HG03342 (cell line): ENCODE results near the gene ZNF526.

Experiments used
- ATAC-seq: cut with Tn5 transposase; IDR thresholded peaks from one replicate; pipeline ENCODE4 v1.9.1; 2021; ENCODE audit warnings: mild to moderate bottlenecking, moderate library complexity; ENCODE audit not compliant: unreplicated experiment

Gene ZNF526

DNA sequence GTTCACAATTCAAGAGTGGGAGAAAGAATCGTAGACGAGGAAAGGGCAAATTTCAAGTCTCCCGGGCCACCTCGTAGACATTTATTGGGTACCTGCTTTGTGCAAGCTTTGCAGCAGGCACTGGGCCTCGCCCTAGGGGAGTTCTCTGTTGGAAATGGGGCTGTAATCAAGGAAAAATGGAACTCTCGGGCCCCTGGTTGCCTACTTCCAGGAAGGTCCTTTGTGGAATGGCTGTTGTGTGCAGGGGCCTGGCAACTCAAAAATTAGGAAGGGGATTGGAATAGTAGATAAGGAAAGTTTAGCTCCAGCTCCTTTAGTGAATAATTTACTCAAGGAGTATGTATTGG lies 612 bp downstream of the ZNF526 start:
- no peak for ATAC-seq

DNA sequence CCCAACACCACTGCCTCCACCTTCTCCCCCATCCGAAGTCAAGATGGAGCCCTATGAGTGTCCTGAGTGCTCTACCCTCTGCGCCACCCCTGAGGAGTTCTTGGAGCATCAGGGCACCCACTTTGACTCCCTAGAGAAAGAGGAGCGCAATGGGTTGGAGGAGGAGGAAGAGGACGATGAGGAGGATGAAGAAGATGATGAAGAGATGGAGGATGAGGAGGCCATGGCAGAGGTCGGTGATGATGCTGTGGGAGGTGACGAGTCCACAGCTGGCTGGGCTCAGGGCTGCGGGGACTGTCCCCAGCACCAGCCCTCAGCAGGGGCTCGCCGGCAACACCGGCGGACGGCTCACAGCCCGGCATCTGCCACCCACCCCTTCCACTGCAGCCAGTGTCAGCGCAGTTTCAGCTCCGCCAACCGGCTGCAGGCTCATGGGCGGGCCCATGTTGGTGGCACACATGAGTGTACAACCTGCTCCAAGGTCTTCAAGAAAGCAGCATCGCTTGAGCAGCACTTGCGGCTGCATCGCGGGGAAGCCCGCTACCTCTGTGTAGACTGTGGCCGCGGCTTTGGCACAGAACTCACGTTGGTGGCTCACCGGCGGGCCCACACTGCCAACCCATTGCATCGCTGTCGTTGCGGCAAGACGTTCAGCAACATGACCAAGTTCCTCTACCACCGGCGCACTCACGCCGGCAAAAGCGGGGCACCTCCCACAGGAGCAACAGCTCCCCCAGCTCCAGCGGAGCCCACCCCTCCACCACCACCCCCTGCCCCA lies 5.0 kb downstream of the ZNF526 start:
- no peak for ATAC-seq

DNA sequence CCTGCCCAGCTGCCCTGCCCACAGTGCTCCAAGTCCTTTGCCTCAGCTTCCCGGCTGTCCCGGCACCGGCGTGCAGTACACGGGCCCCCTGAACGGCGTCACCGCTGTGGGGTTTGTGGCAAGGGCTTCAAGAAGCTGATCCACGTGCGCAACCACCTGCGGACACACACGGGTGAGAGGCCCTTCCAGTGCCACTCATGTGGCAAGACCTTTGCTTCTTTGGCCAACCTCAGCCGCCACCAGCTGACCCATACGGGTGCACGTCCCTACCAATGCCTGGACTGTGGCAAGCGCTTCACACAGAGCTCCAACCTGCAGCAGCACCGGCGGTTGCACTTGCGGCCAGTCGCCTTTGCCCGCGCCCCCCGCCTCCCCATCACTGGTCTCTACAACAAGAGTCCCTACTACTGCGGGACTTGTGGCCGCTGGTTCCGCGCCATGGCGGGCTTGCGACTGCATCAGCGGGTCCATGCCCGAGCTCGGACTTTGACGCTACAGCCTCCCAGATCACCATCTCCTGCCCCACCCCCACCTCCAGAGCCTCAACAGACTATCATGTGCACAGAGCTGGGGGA lies 5.7 kb downstream of the ZNF526 start:
- ATAC-seq: no peak

DNA sequence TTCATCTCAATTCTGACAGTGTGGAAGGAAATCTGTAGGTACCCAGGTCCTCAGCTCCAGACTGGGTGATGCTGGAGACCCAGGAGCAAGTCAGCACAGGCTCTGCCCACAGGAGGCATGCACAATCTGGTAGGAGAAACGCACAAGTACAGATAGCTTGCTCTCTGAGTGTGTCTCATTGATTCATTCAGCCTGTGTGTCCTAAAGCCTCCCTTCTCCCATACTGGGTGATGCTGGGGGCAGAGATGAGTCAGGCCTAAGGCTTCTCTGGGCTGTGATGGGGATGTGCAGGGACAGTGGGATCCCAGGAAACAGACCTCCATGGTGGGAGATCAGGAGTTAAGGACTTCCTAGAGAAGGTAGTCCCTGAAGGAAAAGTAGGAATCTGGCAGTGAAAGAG lies 6.8 kb downstream of the ZNF526 start:
- no peak for ATAC-seq

DNA sequence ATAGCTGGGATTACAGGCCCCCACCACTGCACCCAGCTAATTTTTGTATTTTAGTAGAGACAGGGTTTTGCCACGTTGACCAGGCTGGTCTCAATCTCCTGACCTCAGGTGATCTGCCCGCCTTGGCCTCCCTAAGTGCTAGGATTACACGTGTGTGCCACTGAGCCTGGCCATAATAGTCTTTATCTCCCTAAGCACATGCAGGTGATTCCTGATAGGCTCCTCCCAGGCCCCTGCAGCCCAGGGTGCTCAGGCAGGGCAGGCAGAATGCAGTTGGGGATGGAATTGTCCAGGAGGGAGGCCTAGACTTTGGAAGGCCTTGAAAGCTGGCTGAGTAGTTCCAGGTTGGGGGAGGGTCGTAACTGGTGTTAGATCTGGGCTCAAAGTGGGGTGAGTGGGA lies 8.5 kb downstream of the ZNF526 start:
- no peak for ATAC-seq

DNA sequence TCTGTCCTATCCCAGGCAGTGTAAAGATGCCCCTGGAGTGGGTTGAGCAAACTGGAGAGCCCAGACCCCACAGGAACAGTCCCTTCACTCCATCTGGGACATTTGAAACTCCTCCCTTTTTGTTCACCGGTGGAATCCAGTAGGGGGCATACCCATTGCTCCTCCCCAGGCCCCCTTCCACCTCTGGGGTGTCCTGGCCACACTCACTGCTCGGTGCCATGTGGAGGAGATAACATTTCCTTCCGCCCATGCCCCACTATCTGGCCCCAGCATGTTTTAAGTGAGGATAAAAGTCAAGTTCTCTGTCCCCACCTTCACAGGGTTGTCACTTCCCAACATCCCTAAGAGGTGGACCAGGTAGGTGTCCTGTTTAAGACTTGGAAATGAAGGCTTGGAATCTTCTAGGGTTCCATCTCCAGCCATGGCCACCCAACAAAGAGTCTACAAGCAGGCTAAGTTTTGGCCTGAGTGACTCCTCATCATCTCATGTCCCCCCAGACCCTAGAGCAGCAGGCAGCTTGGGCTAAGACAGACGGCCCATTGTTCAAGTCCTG lies 9.3 kb downstream of the ZNF526 start:
- ATAC-seq: no peak

DNA sequence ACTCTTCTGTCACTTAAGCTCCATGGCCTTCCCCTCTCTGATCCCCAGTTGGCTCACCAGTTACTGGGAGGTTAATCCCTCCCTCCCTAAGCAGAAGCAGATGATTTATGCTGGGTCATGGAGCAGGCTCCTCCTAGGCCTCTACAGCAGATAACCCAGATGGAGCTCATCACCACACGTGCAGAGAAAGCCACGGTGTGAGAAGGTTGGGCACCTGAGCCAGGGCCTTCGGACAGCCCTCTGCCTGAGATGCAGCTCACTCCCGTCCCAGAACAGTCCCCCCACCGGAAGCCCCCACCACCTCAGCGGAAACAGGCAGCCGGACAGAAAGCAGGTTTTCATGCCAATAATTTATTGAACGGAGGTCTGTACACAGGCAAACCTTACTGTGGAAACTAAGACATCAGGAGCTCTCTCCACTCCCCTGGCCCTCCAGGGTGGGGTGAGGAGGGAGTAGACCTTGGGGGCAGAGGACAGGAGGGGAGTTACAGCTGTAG lies 9.8 kb downstream of the ZNF526 start:
- ATAC-seq: no peak

DNA sequence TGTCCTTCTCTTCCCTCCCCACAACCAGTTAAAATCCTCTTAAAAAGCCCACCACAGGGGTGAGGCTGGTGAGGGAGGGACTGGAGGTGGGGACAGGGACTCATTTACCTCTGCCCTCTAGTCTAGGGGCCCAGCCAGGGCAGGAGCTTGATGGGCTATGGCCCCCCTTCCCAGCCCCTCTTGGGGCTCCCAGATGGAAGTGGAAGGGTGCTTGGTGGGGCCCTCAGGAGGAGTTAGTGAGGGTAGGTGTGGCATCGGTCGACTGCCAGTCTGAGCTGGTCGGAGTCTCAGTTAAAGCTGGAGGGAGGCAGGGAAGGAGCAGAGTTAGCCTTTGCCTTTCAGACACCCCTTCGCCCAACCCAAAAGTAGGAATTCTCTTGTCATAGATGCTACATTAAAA lies 10.5 kb downstream of the ZNF526 start:
- ATAC-seq: no peak

DNA sequence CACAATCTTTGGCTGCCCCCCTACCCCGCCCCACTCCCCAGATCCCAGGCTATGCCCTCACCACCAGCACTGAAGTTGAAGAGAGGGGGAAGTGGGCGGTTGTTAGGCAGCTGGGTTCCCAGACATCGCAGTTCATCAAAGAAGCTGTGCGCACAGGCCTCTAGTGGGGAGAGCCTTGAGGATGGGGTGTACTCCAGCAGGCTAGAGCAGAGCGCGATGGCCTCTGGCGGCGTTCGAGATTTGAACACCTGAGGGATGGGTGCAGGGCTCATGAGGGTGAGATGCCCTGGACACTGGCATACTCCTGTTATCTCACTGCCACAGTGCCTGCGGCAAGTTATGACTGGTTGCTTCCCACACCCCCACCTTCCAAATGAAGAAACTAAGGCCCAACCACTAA lies 12.3 kb downstream of the ZNF526 start:
- ATAC-seq: no peak

DNA sequence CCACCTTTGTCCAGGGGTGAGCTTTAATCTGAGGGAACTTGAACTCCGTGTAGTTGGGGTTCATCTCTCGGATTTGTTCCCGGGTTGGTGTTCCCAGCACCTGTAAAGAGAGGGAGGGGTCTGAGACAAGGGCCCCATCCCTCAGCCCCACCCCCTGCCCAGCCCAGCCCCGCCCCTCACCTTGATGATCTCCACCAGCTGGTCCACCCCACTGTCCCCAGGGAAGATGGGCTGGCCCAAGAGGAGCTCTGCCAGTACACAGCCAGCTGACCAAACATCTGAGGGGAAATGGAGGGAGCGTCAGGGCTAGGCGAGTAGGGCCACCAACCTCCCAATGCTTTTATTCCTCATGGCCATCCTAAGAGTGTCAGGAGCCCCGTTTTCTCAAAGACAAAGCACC lies 13.0 kb downstream of the ZNF526 start:
- no peak for ATAC-seq

DNA sequence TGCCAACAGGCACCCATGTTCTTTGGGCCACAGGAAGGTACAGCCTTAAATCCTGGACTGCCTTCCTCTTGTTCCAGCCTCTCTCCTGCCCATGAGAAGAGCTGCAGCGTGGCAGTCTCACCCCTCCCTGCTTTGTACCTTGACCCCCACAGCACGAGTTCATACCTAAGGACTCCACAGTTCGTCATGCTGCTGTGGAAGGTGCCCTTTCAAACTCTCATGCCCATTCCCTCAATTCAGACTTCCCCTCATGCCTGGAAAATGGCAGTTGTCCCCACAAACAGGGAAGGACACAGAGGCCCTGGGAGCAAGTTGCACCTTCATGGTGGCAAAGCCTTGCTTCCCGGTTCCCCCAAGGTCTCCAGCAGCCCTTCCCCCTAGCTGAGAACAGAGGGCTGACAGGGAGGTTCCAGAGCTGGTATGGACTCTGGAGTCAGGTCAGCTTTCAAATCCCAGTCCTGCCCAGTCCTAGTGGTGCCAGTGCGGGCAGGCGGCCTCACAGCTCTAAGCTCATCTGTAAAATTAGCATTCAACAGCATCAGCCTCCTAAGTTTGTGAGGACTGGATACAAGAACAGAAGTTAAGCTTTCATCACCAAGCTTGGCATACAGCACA lies 13.7 kb downstream of the ZNF526 start:
- no peak for ATAC-seq

DNA sequence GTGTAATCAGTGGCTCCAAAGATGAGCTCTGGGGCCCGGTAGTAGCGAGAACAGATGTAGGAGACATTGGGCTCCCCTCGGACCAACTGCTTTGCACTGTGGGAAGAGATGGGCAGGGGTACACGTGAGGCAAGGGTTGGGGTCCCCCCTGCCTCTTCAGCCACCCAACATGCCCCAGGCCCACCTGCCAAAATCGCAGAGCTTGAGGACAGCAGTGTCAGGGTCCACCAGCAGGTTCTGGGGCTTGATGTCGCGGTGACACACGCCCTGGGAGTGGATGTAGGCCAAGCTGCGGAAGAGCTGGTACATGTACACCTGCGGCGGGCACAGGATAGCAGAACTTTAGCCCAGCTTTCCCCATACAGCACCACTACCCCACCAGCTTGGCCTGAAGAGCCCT lies 14.3 kb downstream of the ZNF526 start:
- no peak for ATAC-seq

DNA sequence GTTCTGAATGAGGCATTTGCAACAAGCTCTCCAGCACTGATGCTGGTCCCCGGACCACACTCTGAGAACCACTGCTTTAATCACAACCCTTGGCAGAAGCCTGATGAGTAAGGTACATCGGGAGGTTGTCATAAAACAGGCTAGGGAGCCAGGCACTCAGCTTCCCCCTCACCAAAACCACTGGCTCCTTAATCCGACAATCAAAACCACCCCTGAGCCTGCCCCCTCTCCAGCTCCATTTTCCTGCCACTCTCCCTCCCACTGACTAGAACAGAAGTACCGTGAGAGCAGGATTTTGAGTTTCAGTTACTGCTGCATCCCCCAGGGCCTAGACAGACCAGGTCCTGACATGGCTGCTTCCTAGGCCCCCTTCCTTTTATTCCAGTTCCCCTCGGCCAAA lies 15.1 kb downstream of the ZNF526 start:
- no peak for ATAC-seq

DNA sequence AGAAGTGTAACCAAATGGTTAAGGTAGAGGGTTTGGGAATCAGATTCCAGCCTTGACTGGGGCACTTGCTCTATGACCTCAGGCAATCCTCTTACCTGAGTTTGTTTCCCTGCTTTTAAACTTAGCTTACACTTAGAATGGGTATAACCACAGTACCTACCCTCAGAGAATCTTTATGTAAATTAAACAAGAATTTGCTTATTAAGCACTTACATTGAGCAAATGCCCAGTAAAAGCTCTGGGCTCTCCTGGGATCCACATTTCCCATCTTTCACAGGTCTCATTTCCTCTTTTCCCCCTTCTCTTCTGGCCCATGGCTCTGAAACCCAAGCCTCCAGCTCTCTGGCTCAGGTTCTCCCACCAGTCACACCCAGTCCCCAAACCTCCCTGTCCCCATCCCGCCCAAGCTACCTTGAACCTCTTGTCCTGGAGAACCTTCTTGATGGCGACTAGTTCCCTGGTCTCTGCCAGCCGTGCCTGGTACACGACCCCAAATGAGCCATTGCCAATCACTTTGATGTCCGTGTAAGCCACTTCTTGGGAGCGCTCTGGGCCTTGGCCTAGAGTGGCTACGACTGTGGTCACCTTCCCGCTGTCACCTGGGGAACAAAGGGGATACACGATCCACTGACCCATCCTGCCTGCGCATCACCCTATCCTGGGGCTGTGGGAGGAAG lies 19.6 kb downstream of the ZNF526 start:
- no peak for ATAC-seq

DNA sequence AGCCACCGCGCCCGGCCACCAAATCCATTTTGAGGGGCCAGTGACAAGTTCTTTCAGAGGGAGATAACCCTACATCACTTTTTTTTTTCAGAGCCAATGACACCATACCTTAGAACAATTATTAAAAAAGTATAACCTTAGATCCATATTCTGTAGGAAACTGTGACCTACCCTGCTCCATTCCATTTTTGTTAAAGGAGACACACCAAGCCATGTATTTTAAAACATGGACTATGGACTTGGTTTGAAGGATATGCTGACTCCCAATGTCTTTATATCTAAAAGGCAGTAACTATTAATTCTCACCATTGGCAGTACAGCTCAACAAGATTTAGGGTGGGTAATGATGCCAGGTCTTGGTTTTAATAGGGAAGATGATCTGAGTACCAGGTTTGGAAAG lies 21.2 kb downstream of the ZNF526 start:
- no peak for ATAC-seq

DNA sequence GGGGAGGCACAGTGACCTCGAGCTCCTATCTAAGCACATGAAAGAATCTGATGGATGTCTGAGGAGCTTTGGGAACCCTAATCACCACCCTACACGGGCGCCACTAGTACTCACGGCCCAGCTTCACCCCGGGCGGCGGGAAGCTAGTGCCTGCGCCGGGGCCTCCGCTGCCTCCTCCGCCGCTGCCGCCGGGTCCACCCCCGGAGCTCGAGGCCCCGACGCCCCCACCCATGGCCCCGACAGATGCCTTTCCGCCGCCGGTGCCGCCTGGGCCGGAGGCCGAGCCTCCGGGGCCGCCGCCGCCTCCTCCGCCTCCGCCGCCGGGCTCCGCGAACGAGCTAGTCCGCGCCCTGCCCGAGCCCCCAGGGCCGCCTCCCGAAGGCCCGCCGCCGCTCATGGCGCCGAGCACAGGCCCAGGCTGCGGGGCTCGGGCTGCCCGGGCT lies 22.0 kb downstream of the ZNF526 start:
- peak; percentile 3 for ATAC-seq

DNA sequence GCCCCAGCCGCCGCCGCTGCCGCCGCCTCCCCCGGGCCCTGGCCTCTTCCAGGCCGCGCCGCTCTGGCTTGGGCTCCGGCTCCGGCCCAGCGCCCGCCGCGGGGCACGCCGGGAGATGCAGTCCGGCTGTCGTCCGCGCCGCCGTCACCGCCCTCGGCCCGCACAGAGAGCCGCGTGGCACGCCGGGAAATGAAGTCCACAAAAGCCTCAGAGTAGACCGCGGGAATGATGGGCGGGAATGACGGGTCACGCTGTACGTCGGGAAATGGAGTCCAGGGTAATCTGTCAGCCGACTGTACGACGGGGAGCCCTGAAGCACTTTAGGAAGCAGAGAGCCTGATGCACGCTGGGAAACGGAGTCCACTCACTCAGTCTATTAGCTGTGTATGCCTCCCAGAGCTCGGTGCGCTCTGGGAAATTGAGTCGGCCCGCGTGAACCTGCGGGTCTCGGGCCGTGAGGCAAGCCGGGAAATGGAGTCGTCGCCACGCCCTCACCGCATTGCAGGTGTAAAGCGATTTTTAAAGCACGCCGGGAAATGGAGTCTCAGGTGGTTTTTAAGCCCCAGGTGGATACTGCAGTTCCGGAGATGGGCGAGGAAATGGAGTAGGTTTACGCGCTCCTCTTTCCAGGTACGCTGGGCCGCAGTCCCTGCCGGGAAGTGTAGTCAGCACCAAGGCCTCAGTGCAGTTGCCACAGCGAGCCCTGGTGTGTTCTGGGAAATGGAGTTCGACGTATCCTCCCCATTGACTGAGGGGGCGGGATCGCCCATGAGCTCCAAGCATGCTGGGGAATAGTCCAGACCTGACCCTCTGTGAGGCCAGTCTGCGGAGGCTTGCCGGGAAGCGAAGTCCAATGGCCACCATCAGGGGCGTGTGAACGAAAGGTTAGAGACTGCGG lies 22.6 kb downstream of the ZNF526 start, which contains the start of gene GSK3A:
Gene GSK3A (minus strand): TSS at position 91 of the 898 bp plus-strand sequence. CDS start 137 bp downstream, outside the sequence.
- ATAC-seq: peak; percentile 53

DNA sequence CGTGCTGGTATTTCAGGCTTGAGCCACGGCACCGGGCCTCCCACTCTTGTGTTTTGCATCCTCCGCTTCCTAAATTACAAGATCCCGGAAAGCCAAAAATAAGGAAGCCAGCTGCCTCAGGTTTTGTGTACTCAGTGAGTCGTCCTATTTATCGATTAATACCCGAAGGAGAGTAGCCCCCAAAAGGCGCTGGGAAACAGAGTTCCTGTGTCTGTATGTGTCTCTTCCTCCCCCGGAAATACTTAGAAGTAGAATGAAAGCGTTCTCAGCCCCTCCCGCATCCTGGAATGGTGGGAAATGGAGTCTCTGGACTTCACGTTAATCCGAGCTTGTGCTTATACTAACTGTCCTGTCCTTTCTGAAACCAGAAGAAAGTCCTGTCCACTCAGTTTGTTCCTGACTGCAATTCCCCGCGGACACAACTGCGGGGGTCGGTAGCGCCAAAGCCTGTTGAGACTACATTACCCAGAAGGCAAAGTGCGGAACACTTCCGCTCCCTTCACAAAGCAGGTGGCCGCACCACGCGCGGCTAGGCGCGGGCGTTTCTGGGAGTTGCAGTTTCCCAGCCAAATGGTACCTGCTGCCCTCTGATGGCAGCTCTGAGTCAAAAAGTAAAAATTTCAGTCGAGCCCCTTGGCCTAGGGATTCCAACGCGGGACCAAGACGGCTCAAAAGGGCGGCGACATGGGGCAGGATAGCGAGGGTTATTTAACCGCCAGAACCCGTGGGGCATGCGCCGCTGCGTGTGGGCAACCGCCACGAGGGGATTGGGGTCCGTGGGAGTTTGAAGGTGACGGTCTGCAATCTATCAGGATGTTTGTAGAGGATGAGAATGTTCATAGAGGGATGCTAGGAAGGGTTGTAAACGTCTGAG lies 24.5 kb downstream of the ZNF526 start:
- peak; percentile 36 for ATAC-seq

DNA sequence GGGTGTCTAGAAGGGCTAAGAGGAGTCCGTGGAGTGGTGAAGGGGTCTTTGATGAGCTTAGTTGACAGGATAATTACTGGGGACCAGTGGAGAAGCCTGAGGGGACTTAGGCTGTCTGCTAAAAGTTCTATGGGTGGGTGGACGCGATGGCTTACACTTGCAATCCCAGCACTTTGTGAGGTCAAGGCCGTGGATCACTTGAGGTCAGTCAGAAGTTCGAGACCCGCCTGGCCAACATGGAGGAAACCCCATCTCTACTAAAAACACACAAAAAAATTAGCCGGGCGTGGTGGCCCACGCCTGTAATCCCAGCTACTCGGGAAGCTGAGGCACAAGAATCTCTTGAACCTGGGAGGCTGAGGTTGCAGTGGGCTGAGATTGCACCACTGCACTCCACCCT lies 25.1 kb downstream of the ZNF526 start:
- ATAC-seq: no peak
